Calu3 (cell line): ENCODE measurements around the gene ARRB1. TPM values are rescaled to one million over a fixed set of nuclear protein-coding genes. Genes with fewer than 3 reads are reported as not detected.
A peak's percentile ranks its signal among the peaks of the same experiment; 100 is the strongest.

Experiments
- BruUV-seq: library from RNA; stranded (reverse); fragments of 400-500 nt; replicated peaks from 2 replicates; lab custom pipeline; 2021; lab: Mats Ljungman, UMichigan
- CTCF ChIA-PET: fragments of 300-600 bp; sonication (Branson Sonifier 250); formaldehyde crosslinking; loops from one replicate; lab custom pipeline; 2022; ENCODE audit warnings: antibody characterized with exemption; lab: Charles Lee
- DNase-seq: peaks from one replicate; pipeline ENCODE4 v3.0.0; 2022
- H3K27ac Mint-ChIP-seq: one replicate; pipeline ENCODE4 v1.8.0; 2022; ENCODE audit warnings: mixed read lengths; ENCODE audit not compliant: unreplicated experiment
- H3K27me3 Mint-ChIP-seq: one replicate; pipeline ENCODE4 v1.8.0; 2022; ENCODE audit warnings: mixed read lengths; ENCODE audit not compliant: unreplicated experiment
- H3K36me3 Mint-ChIP-seq: one replicate; pipeline ENCODE4 v1.8.0; 2022; ENCODE audit warnings: mild to moderate bottlenecking, moderate library complexity, mixed read lengths; ENCODE audit not compliant: insufficient read depth, unreplicated experiment
- H3K4me1 Mint-ChIP-seq: one replicate; pipeline ENCODE4 v1.8.0; 2022; ENCODE audit warnings: mild to moderate bottlenecking, low read depth, mixed read lengths; ENCODE audit not compliant: unreplicated experiment
- H3K4me3 Mint-ChIP-seq: one replicate; pipeline ENCODE4 v1.8.0; 2022; ENCODE audit warnings: mild to moderate bottlenecking, low read depth, moderate library complexity, mixed read lengths; ENCODE audit not compliant: unreplicated experiment
- H3K9me3 Mint-ChIP-seq: one replicate; pipeline ENCODE4 v1.8.0; 2022; ENCODE audit warnings: low read depth, mixed read lengths; ENCODE audit not compliant: unreplicated experiment
- intact Hi-C: fragments of 100-400 bp; cut with micrococcal nuclease; formaldehyde crosslinking; loops from one replicate; pipeline ENCODE4 v1.10.0; 2022; ENCODE audit not compliant: unreplicated experiment
- total RNA-seq: library from RNA; stranded (reverse); gene quantifications from 2 replicates; pipeline ENCODE4 v1.2.3, GENCODE V29; 2022
- TF ChIP-seq, protein P1 (sequence below): fragments of 200-600 bp; IDR thresholded peaks from one replicate; pipeline ENCODE4 v1.8.0; 2022; ENCODE audit warnings: antibody characterized with exemption; ENCODE audit not compliant: unreplicated experiment

ARRB1 gene
- total RNA-seq, 1 experiment from 2014 or later: 8.7 TPM

DNA sequence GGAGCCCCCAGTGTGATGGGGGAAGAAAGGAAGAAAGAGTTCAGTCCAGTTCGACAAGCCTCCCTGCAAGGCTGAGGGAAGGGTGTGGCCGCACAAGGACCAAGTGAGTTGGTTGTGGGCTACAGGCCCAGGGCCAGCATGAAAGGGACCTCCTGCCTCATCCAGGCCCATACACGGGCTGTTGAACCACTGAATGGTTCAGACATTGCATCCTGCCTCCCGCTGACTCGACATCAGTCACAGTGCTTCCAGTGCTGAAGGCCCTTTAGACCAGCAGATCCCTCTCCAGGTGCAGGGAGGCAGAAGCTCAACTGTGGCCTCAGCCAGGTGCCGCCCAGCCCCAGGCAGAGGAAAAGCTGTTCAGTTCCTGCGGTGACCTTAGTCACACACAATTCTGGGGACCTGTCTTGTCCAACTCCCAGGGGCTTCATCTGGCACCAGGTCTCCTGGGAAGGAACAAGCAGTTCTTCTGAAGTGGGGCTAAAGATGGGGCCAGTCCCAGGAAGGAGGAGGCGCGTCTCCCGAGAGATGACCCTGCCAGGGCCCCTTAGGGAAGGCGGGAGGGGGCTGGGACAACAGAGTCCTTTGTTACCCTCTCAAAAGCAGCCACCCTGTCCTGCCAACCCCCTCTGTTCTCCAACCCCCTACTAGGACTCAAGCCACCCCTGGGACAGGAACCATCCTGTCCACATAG lies 6.6 kb downstream of the ARRB1 start:
- CTCF ChIA-PET: no interaction called here
- peaks cover 7% of the 10 kb centered on the region for H3K36me3 Mint-ChIP-seq
- peaks cover 60% of the 10 kb centered on the region for H3K4me1 Mint-ChIP-seq
- no peaks in the 10 kb centered on the region for H3K9me3 Mint-ChIP-seq
- BruUV-seq: no TSS peak
- H3K27me3 Mint-ChIP-seq: no peaks in the 10 kb centered on the region
- DNase-seq: no peak
- H3K4me3 Mint-ChIP-seq: no peak overlapping the region
- intact Hi-C loops: loop anchor here (5.0 kb wide), 1 partner anchor 37 kb away; no protein-coding TSS in a partner anchor
- TF ChIP-seq, protein P1, sequence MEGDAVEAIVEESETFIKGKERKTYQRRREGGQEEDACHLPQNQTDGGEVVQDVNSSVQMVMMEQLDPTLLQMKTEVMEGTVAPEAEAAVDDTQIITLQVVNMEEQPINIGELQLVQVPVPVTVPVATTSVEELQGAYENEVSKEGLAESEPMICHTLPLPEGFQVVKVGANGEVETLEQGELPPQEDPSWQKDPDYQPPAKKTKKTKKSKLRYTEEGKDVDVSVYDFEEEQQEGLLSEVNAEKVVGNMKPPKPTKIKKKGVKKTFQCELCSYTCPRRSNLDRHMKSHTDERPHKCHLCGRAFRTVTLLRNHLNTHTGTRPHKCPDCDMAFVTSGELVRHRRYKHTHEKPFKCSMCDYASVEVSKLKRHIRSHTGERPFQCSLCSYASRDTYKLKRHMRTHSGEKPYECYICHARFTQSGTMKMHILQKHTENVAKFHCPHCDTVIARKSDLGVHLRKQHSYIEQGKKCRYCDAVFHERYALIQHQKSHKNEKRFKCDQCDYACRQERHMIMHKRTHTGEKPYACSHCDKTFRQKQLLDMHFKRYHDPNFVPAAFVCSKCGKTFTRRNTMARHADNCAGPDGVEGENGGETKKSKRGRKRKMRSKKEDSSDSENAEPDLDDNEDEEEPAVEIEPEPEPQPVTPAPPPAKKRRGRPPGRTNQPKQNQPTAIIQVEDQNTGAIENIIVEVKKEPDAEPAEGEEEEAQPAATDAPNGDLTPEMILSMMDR: no peak
- no peak overlapping the region for H3K27ac Mint-ChIP-seq

DNA sequence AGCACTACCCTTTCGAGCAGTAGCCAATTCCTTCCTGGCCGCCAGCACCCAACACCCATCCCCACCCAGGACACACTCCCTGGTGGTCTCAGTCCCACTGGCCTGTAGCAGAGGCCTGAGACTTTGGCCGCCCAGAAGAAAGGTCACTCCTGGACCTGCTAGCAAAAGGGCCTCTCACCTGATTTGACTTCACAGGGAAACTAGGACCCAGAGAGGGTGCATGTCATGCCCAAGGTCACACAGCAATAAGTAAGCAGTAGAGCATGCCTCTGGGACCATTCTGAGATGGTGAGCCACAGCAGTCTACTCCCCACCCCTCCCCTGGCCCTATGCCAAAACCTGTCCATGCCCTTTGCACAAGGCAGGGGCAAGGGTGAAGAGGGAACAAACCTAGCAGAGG lies 7.3 kb downstream of the ARRB1 start:
- H3K36me3 Mint-ChIP-seq: peaks cover 7% of the 10 kb centered on the region
- peaks cover 64% of the 10 kb centered on the region for H3K4me1 Mint-ChIP-seq
- DNase-seq: no peak
- intact Hi-C loops: loop anchor here (5.0 kb wide), 1 partner anchor 38 kb away; no protein-coding TSS in a partner anchor
- CTCF ChIA-PET: interaction anchor here (0.9 kb wide), 1 partner anchor 29 kb away, joined by 3 read pairs; no protein-coding TSS in a partner anchor
- H3K27me3 Mint-ChIP-seq: no peaks in the 10 kb centered on the region
- no peaks in the 10 kb centered on the region for H3K9me3 Mint-ChIP-seq
- H3K27ac Mint-ChIP-seq: no peak overlapping the region
- BruUV-seq: no TSS peak
- TF ChIP-seq, protein P1: no peak
- H3K4me3 Mint-ChIP-seq: no peak overlapping the region

GRCh38 chr11:75342966-75343870 lies 8.2 kb downstream of the ARRB1 start:
- TF ChIP-seq, protein P1: no peak
- DNase-seq: peak; percentile 53
- BruUV-seq: no TSS peak
- H3K4me1 Mint-ChIP-seq: peaks cover 63% of the 10 kb centered on the region
- CTCF ChIA-PET: interaction anchor here (0.6 to 2.0 kb wide), 8 partner anchors 9 to 50 kb away, joined by 3 to 6 read pairs (median 4); no protein-coding TSS in a partner anchor
- peak overlapping the region; percentile 46 for H3K27ac Mint-ChIP-seq
- peaks cover 7% of the 10 kb centered on the region for H3K36me3 Mint-ChIP-seq
- peak overlapping the region; percentile 41 for H3K4me3 Mint-ChIP-seq
- no peaks in the 10 kb centered on the region for H3K27me3 Mint-ChIP-seq
- H3K9me3 Mint-ChIP-seq: no peaks in the 10 kb centered on the region
- intact Hi-C loops: loop anchor here (5.0 kb wide), 1 partner anchor 39 kb away; no protein-coding TSS in a partner anchor

DNA sequence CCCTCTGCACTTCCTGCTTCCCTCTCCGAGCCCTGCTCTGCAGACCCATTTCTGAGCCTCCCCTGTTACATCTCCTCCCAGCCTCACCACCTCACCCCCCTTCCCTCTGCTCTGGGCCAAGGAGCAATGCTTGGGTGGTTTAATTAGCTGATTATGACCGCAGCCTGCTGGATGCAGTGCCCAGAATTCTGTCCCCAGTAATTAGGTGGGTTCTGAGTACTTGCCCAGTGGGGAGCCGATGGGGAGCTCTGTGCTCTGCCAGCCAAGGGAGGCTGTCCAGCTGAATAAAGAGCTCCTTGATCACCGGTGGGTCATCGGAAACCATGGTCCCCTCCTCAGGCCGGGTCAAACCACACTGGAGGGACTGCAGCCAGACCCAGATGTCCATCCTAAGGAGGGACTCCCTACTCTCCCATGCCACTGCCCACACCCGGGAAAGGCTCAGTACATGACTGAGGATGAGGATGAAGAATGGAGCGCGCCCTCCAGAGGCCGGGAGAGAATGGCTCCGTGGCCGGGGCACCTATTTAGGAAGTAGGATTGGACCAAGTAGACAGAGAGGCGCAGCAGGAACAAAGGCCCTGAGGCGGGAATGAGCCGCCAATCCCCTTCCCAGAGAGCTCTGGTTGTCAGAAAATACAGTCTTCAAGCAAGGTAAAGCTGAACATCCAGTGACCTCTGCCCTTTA lies 9.1 kb downstream of the ARRB1 start:
- peak overlapping the region; percentile 46 for H3K27ac Mint-ChIP-seq

More for the DNA sequence above, 9.1 kb downstream of the ARRB1 start:
- DNase-seq: no peak
- BruUV-seq: no TSS peak
- TF ChIP-seq, protein P1: no peak
- intact Hi-C loops: loop anchor here (5.0 kb wide), 1 partner anchor 40 kb away; no protein-coding TSS in a partner anchor
- Mint-ChIP-seq H3K27me3 (no peaks in the 10 kb centered on the region), H3K36me3 (peaks cover 7% of the 10 kb centered on the region), H3K9me3 (no peaks in the 10 kb centered on the region), H3K4me3 (peak overlapping the region; percentile 41), H3K4me1 (peaks cover 63% of the 10 kb centered on the region)
- CTCF ChIA-PET: interaction anchor here (1.2 to 2.0 kb wide), 5 partner anchors 10 to 46 kb away, joined by 3 to 6 read pairs (median 5); no protein-coding TSS in a partner anchor
